ENCODE measurements around the gene HEATR1. TPM values are rescaled to one million over a fixed set of nuclear protein-coding genes. Genes with fewer than 3 reads are reported as not detected.
"Not testable (repeated sequence)": the region's sequence is repeated elsewhere in the genome, so short reads cannot be mapped to it uniquely, and the experiment has no call there.

Gene HEATR1
- 27.4 and 27.8 TPM in 2 replicates for total RNA-seq

GRCh38 chr1:236603991-236604904 is at the start of gene HEATR1:
Gene HEATR1, minus strand, starts transcription at chr1:236604516. Its CDS starts 421 bp downstream, at chr1:236604095.
- DNase-seq (ENCODE audit: extremely low read depth, low read depth, low spot score) = peak; percentile 79

GRCh38 chr1:236645016-236645680 is 40.8 kb upstream of the HEATR1 start:
- no peak for DNase-seq (ENCODE audit: extremely low read depth, low read depth, low spot score)

GRCh38 chr1:236642763-236643162 is 38.4 kb upstream of the HEATR1 start:
- no peak for DNase-seq (ENCODE audit: extremely low read depth, low read depth, low spot score)

GRCh38 chr1:236639686-236640085 is 35.4 kb upstream of the HEATR1 start:
- DNase-seq (ENCODE audit: extremely low read depth, low read depth, low spot score) = no peak

- DNase-seq (ENCODE audit: extremely low read depth, low read depth, low spot score) = no peak
These were observed 34.6 kb upstream of the HEATR1 start for GRCh38 chr1:236638945-236639344.

- no peak for DNase-seq (ENCODE audit: extremely low read depth, low read depth, low spot score)
These were observed 31.7 kb upstream of the HEATR1 start for GRCh38 chr1:236636017-236636416.

GRCh38 chr1:236627727-236628408 is 23.6 kb upstream of the HEATR1 start:
- no peak for DNase-seq (ENCODE audit: extremely low read depth, low read depth, low spot score)

GRCh38 chr1:236623371-236624166 is 19.3 kb upstream of the HEATR1 start:
- DNase-seq (ENCODE audit: extremely low read depth, low read depth, low spot score) = no peak

GRCh38 chr1:236622407-236622806 is 18.1 kb upstream of the HEATR1 start:
- no peak for DNase-seq (ENCODE audit: extremely low read depth, low read depth, low spot score)

- DNase-seq (ENCODE audit: extremely low read depth, low read depth, low spot score) = no peak
These were observed 15.1 kb upstream of the HEATR1 start for GRCh38 chr1:236619398-236619797.

GRCh38 chr1:236618507-236618906 is 14.2 kb upstream of the HEATR1 start:
- no peak for DNase-seq (ENCODE audit: extremely low read depth, low read depth, low spot score)

GRCh38 chr1:236615399-236616148 is 11.3 kb upstream of the HEATR1 start:
- DNase-seq (ENCODE audit: extremely low read depth, low read depth, low spot score) = no peak

- no peak for DNase-seq (ENCODE audit: extremely low read depth, low read depth, low spot score)
These were observed 8.0 kb upstream of the HEATR1 start for GRCh38 chr1:236612349-236612748.

- DNase-seq (ENCODE audit: extremely low read depth, low read depth, low spot score) = no peak
These were observed 4.8 kb upstream of the HEATR1 start for GRCh38 chr1:236608930-236609726.

GRCh38 chr1:236607597-236607996 is 3.3 kb upstream of the HEATR1 start:
- not testable (repeated sequence) for DNase-seq (ENCODE audit: extremely low read depth, low read depth, low spot score)

GRCh38 chr1:236604905-236605806 is 840 bp upstream of the HEATR1 start:
- no peak for DNase-seq (ENCODE audit: extremely low read depth, low read depth, low spot score)

- no peak for DNase-seq (ENCODE audit: extremely low read depth, low read depth, low spot score)
These were observed 2.1 kb downstream of the HEATR1 start for GRCh38 chr1:236602171-236602570.

GRCh38 chr1:236590553-236591150 is 13.7 kb downstream of the HEATR1 start:
- no peak for DNase-seq (ENCODE audit: extremely low read depth, low read depth, low spot score)
